ENCODE measurements around the gene MET.

DNA sequence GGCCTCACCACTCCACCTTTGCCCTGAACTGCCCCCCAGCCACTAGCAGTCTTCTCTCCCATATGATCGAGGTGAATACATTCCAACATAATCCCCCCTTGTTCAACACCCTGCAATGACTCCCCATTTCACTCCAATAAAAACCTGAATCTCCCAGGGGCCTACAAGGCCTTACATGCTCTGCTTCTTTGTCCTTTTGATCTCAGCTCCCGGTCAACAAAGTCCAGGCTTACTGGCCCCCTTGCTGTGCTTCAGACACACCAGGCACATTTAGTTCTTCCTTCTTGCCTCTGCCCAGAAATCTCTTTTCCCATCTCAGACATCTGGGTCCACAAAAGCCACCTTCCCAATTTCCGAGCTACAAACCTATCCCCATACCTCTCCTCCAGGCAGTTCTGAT lies 14.0 kb downstream of the MET start:
- no peak for TF ChIP-seq RAD21 (IDR thresholded peaks at IDR 0.05; ENCODE audit: low read depth)
- TF ChIP-seq TAF1 (IDR thresholded peaks at IDR 0.05; ENCODE audit: low read depth): no peak
- TF ChIP-seq CREB1 (IDR thresholded peaks at IDR 0.05; ENCODE audit: low read depth): no peak
- TF ChIP-seq NFIC (IDR thresholded peaks at IDR 0.05): no peak
- TF ChIP-seq, protein P1, sequence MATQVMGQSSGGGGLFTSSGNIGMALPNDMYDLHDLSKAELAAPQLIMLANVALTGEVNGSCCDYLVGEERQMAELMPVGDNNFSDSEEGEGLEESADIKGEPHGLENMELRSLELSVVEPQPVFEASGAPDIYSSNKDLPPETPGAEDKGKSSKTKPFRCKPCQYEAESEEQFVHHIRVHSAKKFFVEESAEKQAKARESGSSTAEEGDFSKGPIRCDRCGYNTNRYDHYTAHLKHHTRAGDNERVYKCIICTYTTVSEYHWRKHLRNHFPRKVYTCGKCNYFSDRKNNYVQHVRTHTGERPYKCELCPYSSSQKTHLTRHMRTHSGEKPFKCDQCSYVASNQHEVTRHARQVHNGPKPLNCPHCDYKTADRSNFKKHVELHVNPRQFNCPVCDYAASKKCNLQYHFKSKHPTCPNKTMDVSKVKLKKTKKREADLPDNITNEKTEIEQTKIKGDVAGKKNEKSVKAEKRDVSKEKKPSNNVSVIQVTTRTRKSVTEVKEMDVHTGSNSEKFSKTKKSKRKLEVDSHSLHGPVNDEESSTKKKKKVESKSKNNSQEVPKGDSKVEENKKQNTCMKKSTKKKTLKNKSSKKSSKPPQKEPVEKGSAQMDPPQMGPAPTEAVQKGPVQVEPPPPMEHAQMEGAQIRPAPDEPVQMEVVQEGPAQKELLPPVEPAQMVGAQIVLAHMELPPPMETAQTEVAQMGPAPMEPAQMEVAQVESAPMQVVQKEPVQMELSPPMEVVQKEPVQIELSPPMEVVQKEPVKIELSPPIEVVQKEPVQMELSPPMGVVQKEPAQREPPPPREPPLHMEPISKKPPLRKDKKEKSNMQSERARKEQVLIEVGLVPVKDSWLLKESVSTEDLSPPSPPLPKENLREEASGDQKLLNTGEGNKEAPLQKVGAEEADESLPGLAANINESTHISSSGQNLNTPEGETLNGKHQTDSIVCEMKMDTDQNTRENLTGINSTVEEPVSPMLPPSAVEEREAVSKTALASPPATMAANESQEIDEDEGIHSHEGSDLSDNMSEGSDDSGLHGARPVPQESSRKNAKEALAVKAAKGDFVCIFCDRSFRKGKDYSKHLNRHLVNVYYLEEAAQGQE (IDR thresholded peaks at IDR 0.05; ENCODE audit: low read depth): no peak
- TF ChIP-seq EGR1 (IDR thresholded peaks at IDR 0.05): no peak
- TF ChIP-seq, protein P2, sequence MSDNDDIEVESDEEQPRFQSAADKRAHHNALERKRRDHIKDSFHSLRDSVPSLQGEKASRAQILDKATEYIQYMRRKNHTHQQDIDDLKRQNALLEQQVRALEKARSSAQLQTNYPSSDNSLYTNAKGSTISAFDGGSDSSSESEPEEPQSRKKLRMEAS (IDR thresholded peaks at IDR 0.05): no peak
- no peak for TF ChIP-seq YY1 (IDR thresholded peaks at IDR 0.05; ENCODE audit: low read depth)
- no peak for TF ChIP-seq CEBPB (IDR thresholded peaks at IDR 0.05)
- no peak for TF ChIP-seq TEAD4 (IDR thresholded peaks at IDR 0.05)
